Measurements from ENCODE around the gene NCR1. TPM values are rescaled to one million over a fixed set of nuclear protein-coding genes. Genes with fewer than 3 reads are reported as not detected.
"Not testable (repeated sequence)": the region's sequence is repeated elsewhere in the genome, so short reads cannot be mapped to it uniquely, and the experiment has no call there.

NCR1 gene
- total RNA-seq, 2 donors from 2014 or later, result 0.34 TPM; not detected in 1

DNA sequence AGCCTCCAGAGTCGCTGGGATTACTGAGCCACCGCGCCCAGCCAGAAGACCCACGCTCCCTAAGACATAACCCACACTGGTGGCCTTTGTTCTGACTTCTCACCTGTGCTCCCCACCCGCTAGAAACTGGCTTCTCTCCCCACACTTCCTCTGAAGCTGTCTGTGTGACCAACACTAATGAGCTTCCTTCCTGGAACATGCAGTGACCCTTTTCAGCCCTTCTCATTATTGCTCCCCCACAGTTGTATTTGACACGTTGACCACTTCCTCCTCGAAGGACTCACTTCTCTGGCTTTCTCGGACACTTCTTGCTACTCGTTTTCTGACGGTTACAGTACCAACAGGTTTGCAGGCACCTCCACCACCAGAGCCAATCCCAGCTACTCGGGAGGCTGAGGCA, 10.9 kb downstream of the NCR1 start:
- intact Hi-C loops (cut with DNase I), result no loop called here
- WGBS, result 76% methylated on average over 11 of the region's 11 CpGs
- Histone ChIP-seq H3K4me1 (replicated peaks) (no peaks in the 10 kb centered on the region), H3K27ac (no peak overlapping the region), H3K9me3 (no peaks in the 10 kb centered on the region), H3K27me3 (replicated peaks; ENCODE audit: insufficient read depth) (no peaks in the 10 kb centered on the region), H3K36me3 (no peaks in the 10 kb centered on the region), H3K4me3 (no peak overlapping the region)
- TF ChIP-seq, protein P1, sequence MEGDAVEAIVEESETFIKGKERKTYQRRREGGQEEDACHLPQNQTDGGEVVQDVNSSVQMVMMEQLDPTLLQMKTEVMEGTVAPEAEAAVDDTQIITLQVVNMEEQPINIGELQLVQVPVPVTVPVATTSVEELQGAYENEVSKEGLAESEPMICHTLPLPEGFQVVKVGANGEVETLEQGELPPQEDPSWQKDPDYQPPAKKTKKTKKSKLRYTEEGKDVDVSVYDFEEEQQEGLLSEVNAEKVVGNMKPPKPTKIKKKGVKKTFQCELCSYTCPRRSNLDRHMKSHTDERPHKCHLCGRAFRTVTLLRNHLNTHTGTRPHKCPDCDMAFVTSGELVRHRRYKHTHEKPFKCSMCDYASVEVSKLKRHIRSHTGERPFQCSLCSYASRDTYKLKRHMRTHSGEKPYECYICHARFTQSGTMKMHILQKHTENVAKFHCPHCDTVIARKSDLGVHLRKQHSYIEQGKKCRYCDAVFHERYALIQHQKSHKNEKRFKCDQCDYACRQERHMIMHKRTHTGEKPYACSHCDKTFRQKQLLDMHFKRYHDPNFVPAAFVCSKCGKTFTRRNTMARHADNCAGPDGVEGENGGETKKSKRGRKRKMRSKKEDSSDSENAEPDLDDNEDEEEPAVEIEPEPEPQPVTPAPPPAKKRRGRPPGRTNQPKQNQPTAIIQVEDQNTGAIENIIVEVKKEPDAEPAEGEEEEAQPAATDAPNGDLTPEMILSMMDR (IDR thresholded peaks at IDR 0.05), result no peak
- TF ChIP-seq POLR2A (IDR thresholded peaks at IDR 0.05), result no peak
- no peak for DNase-seq (ENCODE audit: low spot score)

- no peak overlapping the region for H3K4me3 ChIP-seq
- H3K27ac ChIP-seq, result no peak overlapping the region
- WGBS, result 86% methylated on average over 9 of the region's 9 CpGs
- no peaks in the 10 kb centered on the region for H3K9me3 ChIP-seq
- H3K36me3 ChIP-seq, result no peaks in the 10 kb centered on the region
- DNase-seq (ENCODE audit: low spot score), result no peak
- H3K4me1 ChIP-seq (replicated peaks), result no peaks in the 10 kb centered on the region
- intact Hi-C loops (cut with DNase I), result no loop called here
- TF ChIP-seq POLR2AphosphoS5 (IDR thresholded peaks at IDR 0.05) (no peak), POLR2A (IDR thresholded peaks at IDR 0.05) (no peak)
- TF ChIP-seq, protein P1 (IDR thresholded peaks at IDR 0.05), result no peak
- no peaks in the 10 kb centered on the region for H3K27me3 ChIP-seq (replicated peaks; ENCODE audit: insufficient read depth)
These were observed 12.6 kb downstream of the NCR1 start for GRCh38 chr19:54918499-54918898.

DNA sequence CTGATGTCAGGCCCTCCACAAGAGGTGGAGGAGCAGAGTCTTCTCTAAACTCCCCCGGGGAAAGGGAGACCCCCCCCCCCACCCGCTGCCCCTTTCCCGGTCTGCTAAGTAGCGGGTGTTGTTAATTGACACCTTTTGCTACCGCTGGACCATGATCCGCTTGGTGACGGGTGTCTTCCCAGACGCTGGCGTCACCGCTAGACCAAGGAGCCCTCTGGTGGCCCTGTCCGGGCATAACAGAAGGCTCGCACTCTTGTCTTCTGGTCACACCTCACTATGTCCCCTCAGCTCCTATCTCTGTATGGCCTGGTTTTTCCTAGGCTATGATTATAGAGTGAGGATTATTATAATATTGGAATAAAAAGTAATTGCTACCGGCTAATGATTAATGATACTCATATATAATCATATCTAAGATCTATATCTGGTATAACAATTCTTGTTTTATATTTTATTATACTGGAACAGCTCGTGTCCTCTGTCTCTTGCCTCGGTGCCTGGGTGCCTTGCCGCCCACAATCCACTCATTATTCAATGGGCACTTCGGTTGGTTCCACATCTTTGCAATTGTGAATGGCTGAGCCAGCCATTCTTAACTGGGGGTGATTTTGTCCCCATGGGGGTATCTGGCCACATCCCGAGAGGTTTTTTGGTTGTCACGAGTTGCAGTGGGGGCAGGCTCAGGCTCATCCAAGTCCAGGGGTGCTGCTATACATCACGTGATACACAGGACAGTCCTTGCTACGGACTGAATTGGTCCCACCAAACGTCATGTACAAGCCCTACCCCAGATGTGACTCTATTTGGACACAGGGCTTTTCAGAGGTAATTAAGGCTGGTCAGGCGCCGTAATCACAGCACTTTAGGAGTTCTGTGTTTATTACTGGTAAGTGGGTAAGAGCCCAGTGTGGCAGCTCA, 14.0 kb downstream of the NCR1 start:
- H3K9me3 ChIP-seq; H3K27me3 ChIP-seq (replicated peaks; ENCODE audit: insufficient read depth); H3K36me3 ChIP-seq; H3K4me1 ChIP-seq (replicated peaks); H3K27ac ChIP-seq; DNase-seq (ENCODE audit: low spot score); H3K4me3 ChIP-seq; intact Hi-C loops (cut with DNase I): not testable (repeated sequence)
- TF ChIP-seq, protein P1 (IDR thresholded peaks at IDR 0.05), result peak in 3 of 4 experiments; percentile 11 to 52 (median 50)
- WGBS, result 30% methylated on average over 20 of the region's 24 CpGs

- no peak for TF ChIP-seq POLR2A (IDR thresholded peaks at IDR 0.05)
- no peak for TF ChIP-seq POLR2AphosphoS5 (IDR thresholded peaks at IDR 0.05)
- TF ChIP-seq, protein P1 (IDR thresholded peaks at IDR 0.05), result no peak
- Histone ChIP-seq H3K36me3 (no peaks in the 10 kb centered on the region), H3K27me3 (replicated peaks; ENCODE audit: insufficient read depth) (no peaks in the 10 kb centered on the region), H3K4me3 (no peak overlapping the region), H3K9me3 (no peaks in the 10 kb centered on the region), H3K27ac (no peak overlapping the region), H3K4me1 (replicated peaks) (no peaks in the 10 kb centered on the region)
- DNase-seq (ENCODE audit: low spot score), result no peak
- intact Hi-C loops (cut with DNase I), result no loop called here
- whole genome bisulfite sequencing, result 62% methylated on average over 7 of the region's 7 CpGs
These were observed 15.1 kb downstream of the NCR1 start for GRCh38 chr19:54921082-54921481.

GRCh38 chr19:54923276-54923675, 17.3 kb downstream of the NCR1 start:
- Histone ChIP-seq H3K4me3 (no peak overlapping the region), H3K36me3 (no peaks in the 10 kb centered on the region), H3K27me3 (replicated peaks; ENCODE audit: insufficient read depth) (no peaks in the 10 kb centered on the region), H3K4me1 (replicated peaks) (no peaks in the 10 kb centered on the region), H3K9me3 (no peaks in the 10 kb centered on the region), H3K27ac (no peak overlapping the region)
- intact Hi-C loops (cut with DNase I), result no loop called here
- WGBS, result 38% methylated on average over 9 of the region's 9 CpGs
- no peak for TF ChIP-seq POLR2A (IDR thresholded peaks at IDR 0.05)
- TF ChIP-seq, protein P1 (IDR thresholded peaks at IDR 0.05), result no peak
- TF ChIP-seq POLR2AphosphoS5 (IDR thresholded peaks at IDR 0.05), result no peak
- no peak for DNase-seq (ENCODE audit: low spot score)

Data from prostate gland (tissue), 2 donors.